ENCODE data around the gene YBX2.
"Not testable (repeated sequence)": the region's sequence is repeated elsewhere in the genome, so short reads cannot be mapped to it uniquely, and the experiment has no call there.

The YBX2 gene

GRCh38 chr17:7294614-7295153 is at the start of gene YBX2:
Gene YBX2 (minus strand): TSS chr17:7294639. CDS start chr17:7294500, 139 bp downstream.
- peak; percentile 30 for DNase-seq

- DNase-seq = no peak
These were observed 48.8 kb upstream of the YBX2 start for GRCh38 chr17:7343250-7343649.

- no peak for DNase-seq
These were observed 47.4 kb upstream of the YBX2 start for GRCh38 chr17:7341842-7342241.

DNA sequence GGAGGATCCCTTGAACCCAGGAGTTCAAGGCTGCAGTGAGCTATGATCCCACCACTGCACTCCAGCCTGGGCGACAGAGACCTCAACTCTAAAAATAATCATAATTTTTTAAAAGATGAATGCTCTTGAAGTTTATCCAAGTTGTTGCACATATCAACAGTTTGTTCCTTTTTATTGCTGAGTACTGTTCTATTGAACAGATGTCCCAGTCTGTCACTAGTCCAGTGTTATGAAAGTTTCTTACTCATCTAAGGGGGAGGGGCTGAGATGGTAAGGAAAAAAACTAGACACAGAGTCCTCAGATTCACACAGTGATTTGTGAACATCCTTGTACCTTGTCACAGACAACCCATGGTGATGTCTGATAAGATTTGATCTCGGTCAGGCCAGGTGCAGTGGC is 45.7 kb upstream of the YBX2 start:
- DNase-seq = no peak

DNA sequence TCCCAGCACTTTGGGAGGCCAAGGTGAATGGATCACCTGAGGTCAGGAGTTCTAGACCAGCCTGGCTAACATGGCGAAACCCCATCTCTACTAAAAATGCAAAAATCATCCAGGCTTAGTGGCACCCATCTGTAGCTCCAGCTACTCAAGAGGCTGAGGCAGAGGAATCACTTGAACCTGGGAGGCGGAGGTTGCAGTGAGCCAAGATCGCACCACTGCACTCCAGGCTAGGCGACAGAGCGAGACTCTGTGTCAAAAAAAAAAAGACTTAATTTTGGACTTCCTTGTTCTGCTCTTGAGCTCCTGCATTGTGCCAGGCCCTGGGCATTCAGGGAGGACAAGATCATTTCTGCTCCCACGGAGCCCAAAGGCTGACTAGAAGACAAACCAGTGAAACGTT is 43.2 kb upstream of the YBX2 start:
- not testable (repeated sequence) for DNase-seq

- DNase-seq = no peak
These were observed 42.1 kb upstream of the YBX2 start, which contains the start of gene ACAP1 for GRCh38 chr17:7336240-7337175. Gene ACAP1 (plus strand): TSS chr17:7336529. CDS start chr17:7336735, 206 bp downstream.

GRCh38 chr17:7335765-7336164 is 41.3 kb upstream of the YBX2 start:
- not testable (repeated sequence) for DNase-seq

DNA sequence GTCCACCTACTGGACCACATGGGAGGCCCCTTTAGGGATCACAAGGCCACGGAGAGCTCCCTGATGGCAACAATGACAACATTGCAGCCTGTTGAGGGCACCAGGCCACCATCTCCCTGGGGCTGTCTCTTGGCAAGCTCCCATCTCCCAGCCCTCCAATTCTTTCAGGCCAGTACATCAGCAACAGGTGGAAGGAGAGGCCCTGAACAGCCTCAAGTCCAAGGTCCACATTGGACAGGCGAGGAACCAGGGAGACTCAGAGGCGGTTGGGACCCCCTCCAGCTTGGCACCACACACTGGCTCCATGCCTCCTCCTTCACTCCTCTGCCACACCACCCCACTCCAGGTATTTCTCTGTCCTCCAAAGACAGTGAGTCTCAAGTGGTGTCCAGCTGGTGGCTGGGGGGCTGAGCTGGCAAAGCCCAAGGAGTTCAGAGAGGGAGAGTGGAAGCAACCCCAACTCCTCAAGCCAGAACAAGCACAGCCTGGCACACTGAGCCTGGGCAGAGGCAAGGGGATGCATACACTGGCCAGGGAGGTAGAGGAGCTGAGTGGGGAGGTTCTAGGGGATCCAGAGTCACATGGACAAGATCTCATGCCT is 40.6 kb upstream of the YBX2 start:
- no peak for DNase-seq

GRCh38 chr17:7332600-7333069 is 38.2 kb upstream of the YBX2 start:
- not testable (repeated sequence) for DNase-seq

GRCh38 chr17:7332111-7332510 is 37.7 kb upstream of the YBX2 start:
- DNase-seq = no peak

GRCh38 chr17:7330638-7331015 is 36.2 kb upstream of the YBX2 start:
- no peak for DNase-seq

GRCh38 chr17:7329997-7330637 is 35.7 kb upstream of the YBX2 start:
- no peak for DNase-seq

DNA sequence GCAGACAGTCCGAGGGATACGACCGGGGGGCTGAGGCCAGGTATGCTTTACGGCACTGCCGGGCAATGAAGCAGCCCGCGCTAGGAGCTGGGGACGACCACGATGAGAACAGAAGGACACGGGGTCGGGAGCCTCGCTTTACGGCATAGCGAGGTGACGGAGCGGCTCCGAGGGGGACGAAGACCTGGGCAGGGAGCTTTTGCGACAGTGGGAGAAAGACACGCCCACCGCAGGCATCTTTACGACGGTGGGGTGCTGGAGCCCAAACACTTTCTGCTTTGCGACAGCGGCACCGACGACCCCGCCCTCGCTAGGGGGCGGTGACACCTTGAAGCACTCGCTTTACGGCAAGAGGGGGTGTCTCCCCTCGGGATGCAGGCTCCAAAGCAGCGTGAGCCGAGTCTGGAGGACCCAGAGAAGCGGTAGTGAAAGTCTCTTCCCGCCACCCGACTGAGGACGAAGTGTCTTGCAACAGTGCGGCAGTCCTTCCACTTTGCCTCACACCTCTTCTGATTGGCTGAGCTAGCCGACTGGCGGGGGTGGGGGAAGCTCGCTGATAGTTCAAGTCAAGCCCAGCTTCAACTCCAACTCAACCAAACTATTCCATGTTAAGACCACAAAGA is 35.0 kb upstream of the YBX2 start:
- peak; percentile 74 for DNase-seq

DNA sequence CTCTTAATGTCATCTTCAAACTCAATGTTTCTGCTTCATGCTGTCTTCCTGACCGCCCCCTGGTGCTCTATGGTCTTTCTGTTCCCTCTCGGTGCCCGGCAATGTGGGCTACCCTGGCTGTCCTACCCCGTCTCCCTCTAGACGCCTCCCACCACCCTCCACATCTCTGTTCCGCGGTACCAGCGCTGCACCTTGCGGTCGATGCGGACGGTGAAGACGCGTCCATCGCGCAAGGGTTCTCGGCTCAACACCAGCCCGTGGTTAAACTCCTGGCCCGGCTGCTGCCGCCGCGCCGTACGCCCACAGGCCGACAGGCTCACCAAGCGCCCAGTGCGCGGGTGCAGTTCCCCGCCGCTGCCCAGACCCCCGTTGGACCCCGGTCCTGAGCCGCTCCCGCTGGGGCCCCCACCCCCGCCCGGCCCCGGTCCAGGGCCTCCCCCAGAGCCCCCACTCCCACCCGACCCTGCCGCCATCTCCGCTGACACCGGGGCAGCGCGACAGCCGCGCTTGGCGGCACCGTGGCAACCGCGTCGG is 34.5 kb upstream of the YBX2 start, which contains the start of gene NEURL4:
Gene NEURL4, minus strand, starts transcription at position 496 of the 534 bp plus-strand sequence. Its CDS starts 23 bp downstream, at position 473.
- no peak for DNase-seq

GRCh38 chr17:7328009-7328408 is 33.6 kb upstream of the YBX2 start:
- DNase-seq = no peak

- no peak for DNase-seq
These were observed 33.1 kb upstream of the YBX2 start for GRCh38 chr17:7327501-7327900.

- DNase-seq = no peak
These were observed 32.6 kb upstream of the YBX2 start for GRCh38 chr17:7327056-7327455.

- no peak for DNase-seq
These were observed 31.7 kb upstream of the YBX2 start for GRCh38 chr17:7326186-7326585.

- DNase-seq = no peak
These were observed 30.6 kb upstream of the YBX2 start for GRCh38 chr17:7325031-7325528.

DNA sequence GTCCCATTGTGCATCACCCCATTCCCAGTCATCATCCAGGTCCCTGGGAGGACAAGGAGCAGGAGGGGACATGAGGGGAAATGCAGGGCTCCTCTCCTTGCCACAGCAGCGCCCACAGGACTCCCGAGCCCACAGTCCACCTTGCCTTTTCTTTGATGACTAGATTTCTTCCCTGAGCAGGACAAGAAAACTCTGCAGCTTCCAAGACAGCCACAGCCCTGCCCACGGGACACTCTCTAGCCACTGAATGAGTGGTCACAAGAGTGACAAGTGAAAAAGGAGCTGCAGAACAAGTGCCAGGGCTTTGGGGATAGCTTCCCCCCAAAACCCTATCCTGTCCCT is 30.0 kb upstream of the YBX2 start:
- DNase-seq = no peak

DNA sequence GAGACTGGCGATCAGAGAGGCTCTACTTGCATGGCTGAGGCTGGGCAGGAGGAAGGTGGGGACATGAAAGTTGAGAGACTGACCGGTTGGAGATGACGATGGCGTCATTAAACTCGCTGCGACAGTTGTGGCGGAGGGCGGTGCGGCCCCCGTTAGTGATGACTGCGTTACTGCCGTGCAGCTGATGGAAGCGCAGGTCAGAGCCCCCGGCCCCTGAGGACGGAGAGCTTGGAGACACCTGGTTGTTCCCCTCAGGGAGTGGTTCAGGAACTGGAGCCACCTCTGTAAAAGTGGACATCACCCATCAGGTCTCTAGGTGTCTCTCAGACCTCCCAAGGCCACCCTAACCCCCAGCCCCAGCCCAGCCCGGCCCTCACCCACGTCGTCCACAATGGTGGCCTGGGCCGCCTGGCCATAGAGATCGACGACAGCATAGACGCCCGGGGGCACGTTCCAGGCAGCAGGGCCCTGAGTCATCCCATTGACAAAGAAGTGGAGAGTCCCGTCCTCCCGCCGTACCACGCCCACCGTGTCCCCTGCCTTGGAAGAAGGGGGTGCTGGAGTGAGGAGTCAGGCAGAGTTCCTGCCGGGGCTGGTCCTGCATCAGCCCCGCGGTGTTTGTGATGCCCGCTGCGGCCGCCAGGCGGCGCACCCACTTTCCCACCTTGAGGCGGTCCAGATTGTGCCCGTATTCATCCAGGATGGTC is 29.4 kb upstream of the YBX2 start:
- DNase-seq = no peak
